ENCODE measurements around the gene POLR3H.

Gene POLR3H

DNA sequence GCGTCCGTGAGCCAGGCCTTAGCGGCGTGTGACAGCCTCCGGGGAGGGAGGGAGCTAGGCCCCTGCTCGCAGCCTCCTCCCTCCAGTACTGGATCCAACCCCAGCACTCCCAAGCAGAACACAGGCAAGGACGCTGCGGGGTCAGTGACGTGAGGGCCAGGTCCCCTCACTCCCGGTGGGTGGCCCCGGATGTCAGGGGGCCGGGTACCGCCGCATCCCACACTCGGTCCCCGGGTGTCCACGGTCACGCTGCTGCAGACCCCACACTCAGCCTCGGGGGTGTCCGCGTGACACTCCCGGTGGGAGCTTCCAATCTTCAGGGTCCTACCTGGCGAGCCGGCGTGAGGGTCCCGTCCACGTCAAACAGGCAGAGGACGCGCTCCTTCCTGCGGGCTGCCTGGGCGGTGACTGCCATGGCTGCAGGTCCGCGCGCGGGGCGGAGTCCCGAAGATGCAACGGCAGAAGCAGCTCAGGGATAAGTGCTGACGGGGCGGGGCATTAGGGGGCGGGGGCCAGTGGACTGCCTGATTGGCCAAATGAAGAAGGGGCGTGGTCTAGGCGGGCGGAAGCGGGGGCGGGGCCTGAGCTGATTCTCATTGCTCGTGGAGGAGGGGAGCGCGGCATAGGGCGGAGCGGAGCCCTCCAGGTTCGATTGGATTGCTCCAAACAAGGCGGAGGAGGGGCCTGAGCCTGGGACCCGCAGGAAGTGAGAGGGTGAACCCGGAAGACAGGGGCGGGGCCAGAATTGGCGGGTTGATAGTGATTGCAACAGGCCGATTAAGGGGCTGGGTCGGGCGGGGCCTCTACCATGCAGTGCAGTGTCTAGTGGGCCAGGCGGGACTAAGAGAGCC is 45.3 kb upstream of the POLR3H start, which contains the start of gene PMM1 (continued):
- TF ChIP-seq HOXA7 (CRISPR knock-in tag; IDR thresholded peaks at IDR 0.05; ENCODE audit: borderline replicate concordance) (no peak), HOXC10 (CRISPR knock-in tag; IDR thresholded peaks at IDR 0.05) (no peak), INSM2 (tag by site-specific recombination; IDR thresholded peaks at IDR 0.05) (peak; percentile 26; the same call in 1 of the 2 replicates), ZNF521 (tag by site-specific recombination; IDR thresholded peaks at IDR 0.05) (no peak), ZNF10 (tag by site-specific recombination; IDR thresholded peaks at IDR 0.05) (no peak), ZBTB7A (tag by site-specific recombination; IDR thresholded peaks at IDR 0.05; ENCODE audit: low read depth) (peak; percentile 75), PRDM1 (tag by site-specific recombination; IDR thresholded peaks at IDR 0.05) (no peak), BCL11A (tag by site-specific recombination; IDR thresholded peaks at IDR 0.05; ENCODE audit: low read depth) (0 out of 2 replicates have a peak, but pooled peaks have one; percentile 22), ZNF791 (tag by site-specific recombination; IDR thresholded peaks at IDR 0.05) (no peak), ZNF513 (tag by site-specific recombination; IDR thresholded peaks at IDR 0.05) (no peak), ZNF19 (tag by site-specific recombination; IDR thresholded peaks at IDR 0.05; ENCODE audit: low read depth) (no peak), ZNF114 (tag by site-specific recombination; IDR thresholded peaks at IDR 0.05) (no peak), ZNF133 (tag by site-specific recombination; IDR thresholded peaks at IDR 0.05) (no peak), ZBTB49 (tag by site-specific recombination; IDR thresholded peaks at IDR 0.05; ENCODE audit: low read depth) (no peak), EGR2 (tag by site-specific recombination; IDR thresholded peaks at IDR 0.05; ENCODE audit: low read depth) (0 out of 2 replicates have a peak, but pooled peaks have one; percentile 67), KLF7 (tag by site-specific recombination; IDR thresholded peaks at IDR 0.05; ENCODE audit: borderline replicate concordance) (0 out of 2 replicates have a peak, but pooled peaks have one; percentile 23), GLIS2 (tag by site-specific recombination; IDR thresholded peaks at IDR 0.05) (peak; percentile 78), ZNF239 (tag by site-specific recombination; IDR thresholded peaks at IDR 0.05) (no peak), ZNF48 (tag by site-specific recombination; IDR thresholded peaks at IDR 0.05) (no peak), KLF17 (tag by site-specific recombination; IDR thresholded peaks at IDR 0.05) (peak; percentile 60; the same call in 1 of the 2 replicates), YY2 (tag by site-specific recombination; IDR thresholded peaks at IDR 0.05) (peak; percentile 11; the same call in 1 of the 2 replicates)
- TF ChIP-seq, protein P1, sequence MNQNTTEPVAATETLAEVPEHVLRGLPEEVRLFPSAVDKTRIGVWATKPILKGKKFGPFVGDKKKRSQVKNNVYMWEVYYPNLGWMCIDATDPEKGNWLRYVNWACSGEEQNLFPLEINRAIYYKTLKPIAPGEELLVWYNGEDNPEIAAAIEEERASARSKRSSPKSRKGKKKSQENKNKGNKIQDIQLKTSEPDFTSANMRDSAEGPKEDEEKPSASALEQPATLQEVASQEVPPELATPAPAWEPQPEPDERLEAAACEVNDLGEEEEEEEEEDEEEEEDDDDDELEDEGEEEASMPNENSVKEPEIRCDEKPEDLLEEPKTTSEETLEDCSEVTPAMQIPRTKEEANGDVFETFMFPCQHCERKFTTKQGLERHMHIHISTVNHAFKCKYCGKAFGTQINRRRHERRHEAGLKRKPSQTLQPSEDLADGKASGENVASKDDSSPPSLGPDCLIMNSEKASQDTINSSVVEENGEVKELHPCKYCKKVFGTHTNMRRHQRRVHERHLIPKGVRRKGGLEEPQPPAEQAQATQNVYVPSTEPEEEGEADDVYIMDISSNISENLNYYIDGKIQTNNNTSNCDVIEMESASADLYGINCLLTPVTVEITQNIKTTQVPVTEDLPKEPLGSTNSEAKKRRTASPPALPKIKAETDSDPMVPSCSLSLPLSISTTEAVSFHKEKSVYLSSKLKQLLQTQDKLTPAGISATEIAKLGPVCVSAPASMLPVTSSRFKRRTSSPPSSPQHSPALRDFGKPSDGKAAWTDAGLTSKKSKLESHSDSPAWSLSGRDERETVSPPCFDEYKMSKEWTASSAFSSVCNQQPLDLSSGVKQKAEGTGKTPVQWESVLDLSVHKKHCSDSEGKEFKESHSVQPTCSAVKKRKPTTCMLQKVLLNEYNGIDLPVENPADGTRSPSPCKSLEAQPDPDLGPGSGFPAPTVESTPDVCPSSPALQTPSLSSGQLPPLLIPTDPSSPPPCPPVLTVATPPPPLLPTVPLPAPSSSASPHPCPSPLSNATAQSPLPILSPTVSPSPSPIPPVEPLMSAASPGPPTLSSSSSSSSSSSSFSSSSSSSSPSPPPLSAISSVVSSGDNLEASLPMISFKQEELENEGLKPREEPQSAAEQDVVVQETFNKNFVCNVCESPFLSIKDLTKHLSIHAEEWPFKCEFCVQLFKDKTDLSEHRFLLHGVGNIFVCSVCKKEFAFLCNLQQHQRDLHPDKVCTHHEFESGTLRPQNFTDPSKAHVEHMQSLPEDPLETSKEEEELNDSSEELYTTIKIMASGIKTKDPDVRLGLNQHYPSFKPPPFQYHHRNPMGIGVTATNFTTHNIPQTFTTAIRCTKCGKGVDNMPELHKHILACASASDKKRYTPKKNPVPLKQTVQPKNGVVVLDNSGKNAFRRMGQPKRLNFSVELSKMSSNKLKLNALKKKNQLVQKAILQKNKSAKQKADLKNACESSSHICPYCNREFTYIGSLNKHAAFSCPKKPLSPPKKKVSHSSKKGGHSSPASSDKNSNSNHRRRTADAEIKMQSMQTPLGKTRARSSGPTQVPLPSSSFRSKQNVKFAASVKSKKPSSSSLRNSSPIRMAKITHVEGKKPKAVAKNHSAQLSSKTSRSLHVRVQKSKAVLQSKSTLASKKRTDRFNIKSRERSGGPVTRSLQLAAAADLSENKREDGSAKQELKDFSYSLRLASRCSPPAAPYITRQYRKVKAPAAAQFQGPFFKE (tag by site-specific recombination; IDR thresholded peaks at IDR 0.05; ENCODE audit: borderline replicate concordance): peak; percentile 45; the same call in 1 of the 2 replicates
- TF ChIP-seq, protein P2, sequence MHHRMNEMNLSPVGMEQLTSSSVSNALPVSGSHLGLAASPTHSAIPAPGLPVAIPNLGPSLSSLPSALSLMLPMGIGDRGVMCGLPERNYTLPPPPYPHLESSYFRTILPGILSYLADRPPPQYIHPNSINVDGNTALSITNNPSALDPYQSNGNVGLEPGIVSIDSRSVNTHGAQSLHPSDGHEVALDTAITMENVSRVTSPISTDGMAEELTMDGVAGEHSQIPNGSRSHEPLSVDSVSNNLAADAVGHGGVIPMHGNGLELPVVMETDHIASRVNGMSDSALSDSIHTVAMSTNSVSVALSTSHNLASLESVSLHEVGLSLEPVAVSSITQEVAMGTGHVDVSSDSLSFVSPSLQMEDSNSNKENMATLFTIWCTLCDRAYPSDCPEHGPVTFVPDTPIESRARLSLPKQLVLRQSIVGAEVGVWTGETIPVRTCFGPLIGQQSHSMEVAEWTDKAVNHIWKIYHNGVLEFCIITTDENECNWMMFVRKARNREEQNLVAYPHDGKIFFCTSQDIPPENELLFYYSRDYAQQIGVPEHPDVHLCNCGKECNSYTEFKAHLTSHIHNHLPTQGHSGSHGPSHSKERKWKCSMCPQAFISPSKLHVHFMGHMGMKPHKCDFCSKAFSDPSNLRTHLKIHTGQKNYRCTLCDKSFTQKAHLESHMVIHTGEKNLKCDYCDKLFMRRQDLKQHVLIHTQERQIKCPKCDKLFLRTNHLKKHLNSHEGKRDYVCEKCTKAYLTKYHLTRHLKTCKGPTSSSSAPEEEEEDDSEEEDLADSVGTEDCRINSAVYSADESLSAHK (tag by site-specific recombination; IDR thresholded peaks at IDR 0.05): no peak
